Left lung (tissue), 10 donors: ENCODE data around the gene MYBBP1A. TPM values are rescaled to one million over a fixed set of nuclear protein-coding genes. Genes with fewer than 3 reads are reported as not detected.

ENCODE experiments used
- ATAC-seq: fragments of 200-7000 bp; cut with Tn5 transposase; one replicate; pipeline ENCODE4 v1.9.1; 2020; ENCODE audit warnings: moderate library complexity
- DNase-seq, 4 donors: peaks; one replicate each; pipeline ENCODE4 v3.0.0-alpha.2; 2013 to 2020
- H3K27ac ChIP-seq, 2 donors: fragments of 200-600 bp; sonication (generic) in 1 of 2; one replicate each; pipeline versions ENCODE4 v1.5.0 to v1.8.0; 2020 to 2021
- H3K27me3 ChIP-seq, 2 donors: fragments of 200-600 bp; sonication (generic) in 1 of 2; one replicate each; pipeline versions ENCODE4 v1.5.0 to v1.8.0; 2020 to 2021
- H3K36me3 ChIP-seq, 2 donors: fragments of 200-600 bp; sonication (generic) in 1 of 2; one replicate each; pipeline versions ENCODE4 v1.5.0 to v1.8.0; 2020 to 2021
- H3K4me1 ChIP-seq, 2 donors: fragments of 200-600 bp; one replicate each; pipeline ENCODE4 v1.8.0; 2021
- H3K4me3 ChIP-seq, 2 donors: fragments of 200-600 bp; sonication (generic) in 1 of 2; one replicate each; pipeline versions ENCODE4 v1.5.0 to v1.8.0; 2020 to 2021; ENCODE audit warnings: mild to moderate bottlenecking in 1 of 2
- H3K9me3 ChIP-seq, 2 donors: fragments of 200-600 bp; sonication (generic) in 1 of 2; one replicate each; pipeline versions ENCODE4 v1.5.0 to v1.8.0; 2020 to 2021
- intact Hi-C, 2 donors: fragments of 100-400 bp; cut with DNase I; formaldehyde crosslinking; loops; one replicate each; pipeline versions ENCODE4 v1.11.2 to v1.14.2; 2022
- polyA plus RNA-seq, 6 donors: library from polyadenylated mRNA; unstranded; fragments of 120-200 nt; gene quantifications; one replicate each; pipeline ENCODE4 v1.2.1, GENCODE V29; 2013; ENCODE audit not compliant: insufficient read length in 6 of 6
- total RNA-seq, 2 donors: library from RNA; stranded (reverse); fragmentation: NEBNext Ultra II Directional; extraction: Animal tissue kit (Norgen Biotek cat#: 25700); gene quantifications; one replicate each; pipeline ENCODE4 v1.2.1, GENCODE V29; 2021
- TF ChIP-seq, protein P1 (sequence below), 2 donors: fragments of 200-600 bp; sonication (generic) in 1 of 2; IDR thresholded peaks; one replicate each; pipeline versions ENCODE4 v1.5.0 to v1.8.0; 2021; ENCODE audit warnings: antibody characterized with exemption in 2 of 2
- donor health status: DM: no; HTN: yes; CAD: no.
- donor health status: DM: no; HTN: no; CAD: no.

Gene MYBBP1A
- total and polyA plus RNA-seq, 8 donors = 28.6 to 53.8 (median 40.6) TPM

DNA sequence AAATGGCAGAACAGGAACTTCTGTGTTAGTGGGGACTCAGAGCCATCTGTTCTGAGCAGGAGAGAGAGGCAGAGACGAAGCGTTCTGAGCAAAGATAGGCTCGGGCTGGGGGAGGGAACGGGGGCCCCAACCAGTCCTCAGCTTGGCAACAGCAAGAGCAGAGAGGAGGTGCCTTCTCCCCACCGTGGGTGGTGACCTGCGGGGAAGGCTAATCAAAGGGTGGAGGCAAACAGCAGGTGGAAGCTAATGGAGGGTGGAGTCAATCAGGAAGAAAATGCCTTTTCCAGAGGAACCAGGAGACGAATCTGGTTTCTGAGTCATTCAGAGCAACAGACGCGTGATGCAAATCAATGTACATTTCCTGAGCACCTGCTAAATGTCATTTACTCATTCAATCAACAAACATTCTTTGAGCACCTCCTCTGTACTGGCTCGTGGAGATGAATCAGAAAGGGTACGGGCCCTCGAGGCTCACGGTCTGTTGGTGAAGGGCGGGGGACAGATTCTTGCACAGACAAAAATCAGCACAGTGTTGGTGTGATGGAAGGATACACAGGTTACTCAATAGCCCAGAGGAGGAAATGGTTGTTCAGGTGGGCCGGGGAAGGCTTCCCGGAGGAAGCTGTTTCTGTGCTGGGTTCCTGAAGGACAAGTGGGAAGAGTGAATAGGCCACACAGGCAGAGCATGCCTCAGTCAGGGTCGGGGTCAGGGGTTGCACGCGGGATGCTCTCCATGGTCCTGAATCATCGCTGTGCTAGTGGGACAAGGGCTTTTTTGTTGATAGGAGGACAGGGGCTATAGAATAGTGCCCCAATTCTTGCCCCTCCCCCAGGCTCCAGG, 62.2 kb downstream of the MYBBP1A start:
- TF ChIP-seq, protein P1, sequence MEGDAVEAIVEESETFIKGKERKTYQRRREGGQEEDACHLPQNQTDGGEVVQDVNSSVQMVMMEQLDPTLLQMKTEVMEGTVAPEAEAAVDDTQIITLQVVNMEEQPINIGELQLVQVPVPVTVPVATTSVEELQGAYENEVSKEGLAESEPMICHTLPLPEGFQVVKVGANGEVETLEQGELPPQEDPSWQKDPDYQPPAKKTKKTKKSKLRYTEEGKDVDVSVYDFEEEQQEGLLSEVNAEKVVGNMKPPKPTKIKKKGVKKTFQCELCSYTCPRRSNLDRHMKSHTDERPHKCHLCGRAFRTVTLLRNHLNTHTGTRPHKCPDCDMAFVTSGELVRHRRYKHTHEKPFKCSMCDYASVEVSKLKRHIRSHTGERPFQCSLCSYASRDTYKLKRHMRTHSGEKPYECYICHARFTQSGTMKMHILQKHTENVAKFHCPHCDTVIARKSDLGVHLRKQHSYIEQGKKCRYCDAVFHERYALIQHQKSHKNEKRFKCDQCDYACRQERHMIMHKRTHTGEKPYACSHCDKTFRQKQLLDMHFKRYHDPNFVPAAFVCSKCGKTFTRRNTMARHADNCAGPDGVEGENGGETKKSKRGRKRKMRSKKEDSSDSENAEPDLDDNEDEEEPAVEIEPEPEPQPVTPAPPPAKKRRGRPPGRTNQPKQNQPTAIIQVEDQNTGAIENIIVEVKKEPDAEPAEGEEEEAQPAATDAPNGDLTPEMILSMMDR (IDR thresholded peaks at IDR 0.05) = no peak

DNA sequence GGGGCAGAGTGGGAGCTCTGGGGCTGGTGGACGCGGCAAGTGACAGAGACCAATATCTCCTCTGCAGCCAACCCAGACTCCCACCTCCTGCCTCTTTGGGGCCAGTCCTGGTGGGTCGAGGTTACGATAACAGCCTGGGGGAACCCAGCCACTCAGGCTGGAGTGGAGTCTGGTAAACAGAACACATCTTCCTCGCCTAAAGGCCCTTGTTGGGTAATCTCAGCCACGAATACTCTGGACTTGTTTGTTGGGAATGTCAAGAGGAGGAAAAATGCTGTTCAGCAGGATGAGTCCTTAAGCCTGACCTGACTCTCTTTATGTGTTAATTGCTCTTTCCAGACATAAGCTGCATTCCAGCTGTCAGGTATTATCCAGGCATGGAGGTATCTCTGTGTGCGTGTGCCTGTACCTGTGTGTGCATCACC, 64.5 kb downstream of the MYBBP1A start:
- Histone ChIP-seq H3K4me3 (no peak overlapping the region), H3K9me3 (no peaks in the 10 kb centered on the region), H3K4me1 (peaks cover 5 to 24% of the 10 kb centered on the region in 2 donors), H3K27me3 (no peaks in the 10 kb centered on the region), H3K27ac (no peak overlapping the region), H3K36me3 (no peaks in the 10 kb centered on the region)
- peak in 1 of 4 donors; percentile 45 for DNase-seq
- intact Hi-C loops = no loop called here
- TF ChIP-seq, protein P1 (IDR thresholded peaks at IDR 0.05) = no peak
- peak; percentile 36 for ATAC-seq

More for the DNA sequence above, 62.2 kb downstream of the MYBBP1A start:
- H3K4me1 ChIP-seq = peaks cover 5 to 18% of the 10 kb centered on the region in 2 donors
- peak in 1 of 4 donors; percentile 68 for DNase-seq
- no peak overlapping the region for H3K27ac ChIP-seq
- H3K36me3 ChIP-seq = no peaks in the 10 kb centered on the region
- H3K4me3 ChIP-seq = no peak overlapping the region
- no peaks in the 10 kb centered on the region for H3K9me3 ChIP-seq
- H3K27me3 ChIP-seq = peaks cover 0 to 3% of the 10 kb centered on the region in 2 donors
- intact Hi-C loops = no loop called here
- ATAC-seq = peak; percentile 23

DNA sequence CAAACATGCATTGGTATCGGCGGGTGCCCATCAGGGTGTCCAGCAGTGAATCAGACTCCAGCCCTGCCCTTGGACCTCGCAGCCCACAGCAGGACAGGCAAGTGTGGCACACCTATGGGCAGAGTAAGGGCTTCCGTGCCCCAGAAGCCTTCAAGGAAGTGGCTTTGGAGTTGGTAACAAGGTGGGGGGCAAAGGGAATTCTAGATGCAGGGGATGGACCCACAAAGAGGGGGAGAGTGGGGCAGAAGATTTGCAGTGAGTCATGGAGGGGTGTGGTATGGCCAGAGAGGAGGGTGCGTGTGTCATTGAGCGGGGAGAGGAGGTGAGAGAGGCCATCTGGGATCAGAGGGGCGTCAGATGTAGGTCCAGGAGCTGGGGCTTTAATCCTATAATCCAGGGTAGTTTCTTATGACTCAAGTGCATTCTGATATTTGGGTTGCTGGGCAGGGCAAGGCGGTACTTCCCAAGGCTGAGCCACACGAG, 65.0 kb downstream of the MYBBP1A start:
- TF ChIP-seq, protein P1 (IDR thresholded peaks at IDR 0.05) = no peak
- peaks cover 5 to 26% of the 10 kb centered on the region in 2 donors for H3K4me1 ChIP-seq
- H3K27ac ChIP-seq = no peak overlapping the region
- H3K9me3 ChIP-seq = no peaks in the 10 kb centered on the region
- no peak overlapping the region for H3K4me3 ChIP-seq
- H3K27me3 ChIP-seq = no peaks in the 10 kb centered on the region
- no peaks in the 10 kb centered on the region for H3K36me3 ChIP-seq
- ATAC-seq (peak; percentile 25), DNase-seq (no peak)
- intact Hi-C loops = no loop called here

DNA sequence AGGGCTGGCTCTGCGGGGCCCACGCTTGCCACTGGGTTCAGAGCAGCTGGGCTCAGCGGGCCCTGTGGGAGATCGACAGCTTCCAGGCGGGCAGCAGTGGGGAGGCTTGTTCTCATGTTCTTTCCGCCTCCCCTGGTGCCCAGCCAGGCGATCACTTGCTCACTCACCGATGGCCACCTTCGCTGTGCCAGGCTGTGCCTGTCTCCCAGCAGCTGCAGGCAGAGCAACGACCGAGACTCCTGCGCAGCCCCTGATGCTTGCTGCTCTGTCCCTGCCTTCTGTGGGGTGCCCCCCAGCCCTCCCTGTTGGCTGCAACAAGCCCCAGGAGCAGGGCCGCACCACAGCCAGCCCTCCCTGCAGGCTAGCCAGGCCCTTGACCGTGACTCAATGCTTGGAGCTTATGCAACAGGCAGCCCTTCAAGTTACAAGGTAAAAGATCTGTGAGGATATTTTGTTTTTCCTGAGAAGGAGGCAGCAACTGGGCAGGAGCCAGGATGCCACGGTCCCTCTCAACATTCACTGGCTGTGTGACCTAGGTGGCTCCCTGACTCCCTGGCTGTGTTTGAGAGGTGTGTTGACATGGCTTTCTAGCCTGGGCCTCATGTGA, 66.1 kb downstream of the MYBBP1A start:
- no peak overlapping the region for H3K4me3 ChIP-seq
- peaks cover 5 to 26% of the 10 kb centered on the region in 2 donors for H3K4me1 ChIP-seq
- H3K27ac ChIP-seq = peak overlapping the region; percentile 48 to 70
- ATAC-seq (peak; percentile 79), DNase-seq (peak in 2 of 4 donors; percentile 66 to 80)
- intact Hi-C loops = no loop called here
- H3K36me3 ChIP-seq = no peaks in the 10 kb centered on the region
- TF ChIP-seq, protein P1 (IDR thresholded peaks at IDR 0.05) = no peak
- no peaks in the 10 kb centered on the region for H3K9me3 ChIP-seq
- H3K27me3 ChIP-seq = no peaks in the 10 kb centered on the region

Other genes starting within 250 kb of the MYBBP1A start
- 10 to 100 TPM; 47.8 to 56.9 TPM for gene UBE2G1, start 188.7 kb downstream of the MYBBP1A start, total RNA-seq
- gene UBE2G1, start 188.7 kb downstream of the MYBBP1A start, polyA plus RNA-seq = 10 to 100 TPM; 43.3 to 52.1 (median 47.7) TPM
- gene SPNS3, start 121.4 kb downstream of the MYBBP1A start, total RNA-seq = under 1 TPM in 1 of 2 donors, not detected in 1; 0.55 TPM
- 1 to 10 TPM in 4 of 6 donors, under 1 TPM in 2; 0.70 to 1.1 (median 1.0) TPM for gene SPNS3, start 121.4 kb downstream of the MYBBP1A start, polyA plus RNA-seq
- 10 to 100 TPM; 36.7 to 52.4 TPM for gene SPNS2, start 56.5 kb downstream of the MYBBP1A start, total RNA-seq
- gene SPNS2, start 56.5 kb downstream of the MYBBP1A start, polyA plus RNA-seq = 10 to 100 TPM; 19.6 to 31.8 (median 24.0) TPM
- 10 to 100 TPM in 1 of 2 donors, 1 to 10 TPM in 1; 1.8 to 17.4 TPM for gene GGT6, start 5.2 kb upstream of the MYBBP1A start, total RNA-seq
- gene GGT6, start 5.2 kb upstream of the MYBBP1A start, polyA plus RNA-seq = 1 to 10 TPM; 4.9 to 9.9 (median 6.4) TPM
- 1 to 10 TPM; 5.5 to 5.7 TPM for gene SMTNL2, start 29.1 kb upstream of the MYBBP1A start, total RNA-seq
- 10 to 100 TPM; 17.0 to 25.8 (median 22.8) TPM for gene SMTNL2, start 29.1 kb upstream of the MYBBP1A start, polyA plus RNA-seq
- gene ALOX15, start 86.3 kb upstream of the MYBBP1A start, total RNA-seq = 1 to 10 TPM in 1 of 2 donors, under 1 TPM in 1; 0.15 to 4.8 TPM
- 1 to 10 TPM; 2.8 to 4.6 (median 3.4) TPM for gene ALOX15, start 86.3 kb upstream of the MYBBP1A start, polyA plus RNA-seq
- 10 to 100 TPM; 42.2 to 48.8 TPM for gene PELP1, start 148.8 kb upstream of the MYBBP1A start, total RNA-seq
- 10 to 100 TPM; 45.9 to 55.1 (median 46.7) TPM for gene PELP1, start 148.8 kb upstream of the MYBBP1A start, polyA plus RNA-seq
- gene ARRB2, start 155.2 kb upstream of the MYBBP1A start, total RNA-seq = 100 to 1,000 TPM in 1 of 2 donors, 10 to 100 TPM in 1; 91.8 to 240 TPM
- gene ARRB2, start 155.2 kb upstream of the MYBBP1A start, polyA plus RNA-seq = 10 to 100 TPM; 41.3 to 55.8 (median 47.0) TPM
- 10 to 100 TPM; 22.6 to 23.6 TPM for gene MED11, start 176.0 kb upstream of the MYBBP1A start, total RNA-seq
- gene MED11, start 176.0 kb upstream of the MYBBP1A start, polyA plus RNA-seq = 10 to 100 TPM; 19.9 to 26.5 (median 22.9) TPM
- 1 to 10 TPM; 4.1 to 5.2 TPM for gene ZMYND15, start 184.4 kb upstream of the MYBBP1A start, total RNA-seq
- under 1 TPM; 0.34 to 0.84 (median 0.51) TPM for gene ZMYND15, start 184.4 kb upstream of the MYBBP1A start, polyA plus RNA-seq
- 100 to 1,000 TPM; 122 to 147 TPM for gene CXCL16, start 184.5 kb upstream of the MYBBP1A start, total RNA-seq
- gene CXCL16, start 184.5 kb upstream of the MYBBP1A start, polyA plus RNA-seq = 10 to 100 TPM; 14.2 to 20.8 (median 15.2) TPM
- gene TM4SF5, start 216.5 kb upstream of the MYBBP1A start, total RNA-seq = not detected
- gene TM4SF5, start 216.5 kb upstream of the MYBBP1A start, polyA plus RNA-seq = not detected
- 1 to 10 TPM; 2.1 to 6.0 TPM for gene VMO1, start 231.0 kb upstream of the MYBBP1A start, total RNA-seq
- 1 to 10 TPM in 1 of 6 donors, under 1 TPM in 5; 0.22 to 1.0 (median 0.34) TPM for gene VMO1, start 231.0 kb upstream of the MYBBP1A start, polyA plus RNA-seq
- not detected for gene GLTPD2, start 233.6 kb upstream of the MYBBP1A start, total RNA-seq
- gene GLTPD2, start 233.6 kb upstream of the MYBBP1A start, polyA plus RNA-seq = 1 to 10 TPM in 3 of 6 donors, under 1 TPM in 3; 0.59 to 1.5 (median 0.99) TPM
- gene PSMB6, start 240.8 kb upstream of the MYBBP1A start, total RNA-seq = 100 to 1,000 TPM; 102 to 129 TPM
- 100 to 1,000 TPM in 3 of 6 donors, 10 to 100 TPM in 3; 91.9 to 113 (median 99.6) TPM for gene PSMB6, start 240.8 kb upstream of the MYBBP1A start, polyA plus RNA-seq